Neural progenitor cell (in vitro differentiated cells): ENCODE measurements around the gene DOLPP1.

ENCODE experiments used
- CTCF ChIP-seq: fragments of 200-600 bp; sonication (generic); IDR thresholded peaks from 2 replicates; pipeline ENCODE4 v1.5.1; 2017; ENCODE audit warnings: antibody characterized with exemption, mild to moderate bottlenecking
- EZH2 ChIP-seq: fragments of 200-600 bp; sonication (generic); IDR thresholded peaks from 2 replicates; pipeline ENCODE4 v1.6.1; 2017; ENCODE audit warnings: antibody characterized with exemption, mild to moderate bottlenecking, moderate library complexity

- TF ChIP-seq CTCF (no peak), EZH2 (no peak)
These were observed 7.5 kb upstream of the DOLPP1 start for GRCh38 chr9:129073404-129073803.
